HEK293 (cell line): Measurements from ENCODE around the gene PARP1.

ENCODE experiments used
- GLI4 ChIP-seq: fragments of 450-650 bp; formaldehyde crosslinking; IDR thresholded peaks from 2 replicates; pipeline ENCODE4 v1.5.1; 2016; ENCODE audit warnings: missing biosample characterization, missing genetic modification characterization
- SCRT1 ChIP-seq: fragments of 450-650 bp; formaldehyde crosslinking; IDR thresholded peaks from 2 replicates; pipeline ENCODE4 v1.5.1; 2016; ENCODE audit warnings: missing biosample characterization, missing genetic modification characterization, borderline replicate concordance
- ZNF274 ChIP-seq, 2 experiments: fragments of 200-500 bp in 1 of 2; fragments of 450-650 bp in 1 of 2; sonication (Bioruptor generic) in 1 of 2; formaldehyde crosslinking in 1 of 2; IDR thresholded peaks; 2 replicates each; pipeline versions ENCODE4 v1.5.1 to v1.6.1; 2014 to 2016; ENCODE audit warnings: borderline replicate concordance in 1 of 2, inconsistent platforms in 1 of 2, low read length in 1 of 2, missing biosample characterization in 1 of 2, missing genetic modification characterization in 1 of 2
- ZNF416 ChIP-seq: fragments of 450-650 bp; formaldehyde crosslinking; IDR thresholded peaks from 2 replicates; pipeline ENCODE4 v1.5.1; 2016; ENCODE audit warnings: missing biosample characterization, missing genetic modification characterization
- ZNF558 ChIP-seq: fragments of 450-650 bp; formaldehyde crosslinking; IDR thresholded peaks from 2 replicates; pipeline ENCODE4 v1.5.1; 2016; ENCODE audit warnings: missing biosample characterization, missing genetic modification characterization
- ZNF707 ChIP-seq: fragments of 450-650 bp; formaldehyde crosslinking; IDR thresholded peaks from 2 replicates; pipeline ENCODE4 v1.5.1; 2016; ENCODE audit warnings: missing biosample characterization, missing genetic modification characterization
- ZNF830 ChIP-seq: fragments of 450-650 bp; IDR thresholded peaks from 2 replicates; pipeline ENCODE4 v1.5.0; 2018; ENCODE audit warnings: missing biosample characterization, missing genetic modification characterization, low read depth, mild to moderate bottlenecking, moderate library complexity
- TF ChIP-seq, protein P1 (sequence below): fragments of 450-650 bp; formaldehyde crosslinking; IDR thresholded peaks from 2 replicates; pipeline ENCODE4 v1.5.1; 2016; ENCODE audit warnings: missing biosample characterization, missing genetic modification characterization
- TF ChIP-seq, protein P2 (sequence below): fragments of 450-650 bp; formaldehyde crosslinking; IDR thresholded peaks from 2 replicates; pipeline ENCODE4 v1.5.1; 2016; ENCODE audit warnings: missing biosample characterization, missing genetic modification characterization
- TF ChIP-seq, protein P3 (sequence below): fragments of 450-650 bp; formaldehyde crosslinking; IDR thresholded peaks from 2 replicates; pipeline ENCODE4 v1.5.1; 2016; ENCODE audit warnings: missing biosample characterization, missing genetic modification characterization

DNA sequence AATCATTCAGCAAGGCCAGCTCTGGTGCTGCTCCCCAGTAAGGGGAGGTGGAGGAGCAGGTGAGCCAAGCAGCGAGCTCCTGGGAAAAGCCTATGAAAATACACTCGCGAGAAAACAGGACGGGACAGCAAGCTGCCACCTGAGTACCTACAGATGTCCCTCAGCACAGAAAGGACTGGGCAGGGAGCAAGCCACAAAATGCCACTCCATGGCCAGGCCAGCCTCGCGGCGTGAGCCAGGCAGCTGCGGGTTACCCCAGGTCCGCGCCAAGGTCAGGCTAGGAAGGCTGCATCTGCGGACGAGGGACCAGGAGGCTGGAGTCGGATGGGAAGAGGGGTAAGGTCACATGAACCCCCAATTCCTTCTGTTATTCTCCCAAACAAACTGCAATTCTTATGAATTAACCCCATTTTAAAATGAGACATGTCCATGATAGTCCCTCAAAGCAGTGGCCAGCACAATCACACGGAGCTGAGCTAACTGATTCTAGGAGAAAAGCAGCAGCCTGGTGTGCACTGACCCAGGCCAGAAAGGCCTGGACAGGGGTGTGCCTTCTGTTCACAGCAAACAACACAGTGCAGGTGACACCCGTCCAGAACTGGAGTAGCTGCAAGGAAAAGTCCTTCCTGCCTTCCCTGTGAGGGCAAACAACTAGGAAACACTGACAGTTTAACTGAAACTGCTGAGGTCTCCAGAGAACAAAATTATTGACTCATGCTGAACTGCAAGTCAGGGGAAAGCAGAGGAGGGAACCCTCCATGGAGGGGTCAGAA lies 26.5 kb downstream of the PARP1 start:
- TF ChIP-seq ZNF830 (tag by site-specific recombination) (no peak), ZNF274 (IDR thresholded peaks at IDR 0.05; ENCODE audit: low read length) (no peak), ZNF274 (tag by site-specific recombination; IDR thresholded peaks at IDR 0.05; ENCODE audit: borderline replicate concordance) (no peak), GLI4 (no peak), ZNF416 (tag by site-specific recombination) (no peak), SCRT1 (tag by site-specific recombination) (no peak), ZNF558 (tag by site-specific recombination) (no peak), ZNF707 (tag by site-specific recombination) (no peak)
- TF ChIP-seq, protein P1, sequence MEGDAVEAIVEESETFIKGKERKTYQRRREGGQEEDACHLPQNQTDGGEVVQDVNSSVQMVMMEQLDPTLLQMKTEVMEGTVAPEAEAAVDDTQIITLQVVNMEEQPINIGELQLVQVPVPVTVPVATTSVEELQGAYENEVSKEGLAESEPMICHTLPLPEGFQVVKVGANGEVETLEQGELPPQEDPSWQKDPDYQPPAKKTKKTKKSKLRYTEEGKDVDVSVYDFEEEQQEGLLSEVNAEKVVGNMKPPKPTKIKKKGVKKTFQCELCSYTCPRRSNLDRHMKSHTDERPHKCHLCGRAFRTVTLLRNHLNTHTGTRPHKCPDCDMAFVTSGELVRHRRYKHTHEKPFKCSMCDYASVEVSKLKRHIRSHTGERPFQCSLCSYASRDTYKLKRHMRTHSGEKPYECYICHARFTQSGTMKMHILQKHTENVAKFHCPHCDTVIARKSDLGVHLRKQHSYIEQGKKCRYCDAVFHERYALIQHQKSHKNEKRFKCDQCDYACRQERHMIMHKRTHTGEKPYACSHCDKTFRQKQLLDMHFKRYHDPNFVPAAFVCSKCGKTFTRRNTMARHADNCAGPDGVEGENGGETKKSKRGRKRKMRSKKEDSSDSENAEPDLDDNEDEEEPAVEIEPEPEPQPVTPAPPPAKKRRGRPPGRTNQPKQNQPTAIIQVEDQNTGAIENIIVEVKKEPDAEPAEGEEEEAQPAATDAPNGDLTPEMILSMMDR (tag by site-specific recombination), result no peak
- TF ChIP-seq, protein P2, sequence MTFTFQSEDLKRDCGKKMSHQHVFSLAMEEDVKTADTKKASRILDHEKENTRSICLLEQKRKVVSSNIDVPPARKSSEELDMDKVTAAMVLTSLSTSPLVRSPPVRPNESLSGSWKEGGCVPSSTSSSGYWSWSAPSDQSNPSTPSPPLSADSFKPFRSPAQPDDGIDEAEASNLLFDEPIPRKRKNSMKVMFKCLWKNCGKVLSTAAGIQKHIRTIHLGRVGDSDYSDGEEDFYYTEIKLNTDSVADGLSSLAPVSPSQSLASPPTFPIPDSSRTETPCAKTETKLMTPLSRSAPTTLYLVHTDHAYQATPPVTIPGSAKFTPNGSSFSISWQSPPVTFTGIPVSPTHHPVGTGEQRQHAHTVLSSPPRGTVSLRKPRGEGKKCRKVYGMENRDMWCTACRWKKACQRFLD (tag by site-specific recombination), result no peak
- TF ChIP-seq, protein P3, sequence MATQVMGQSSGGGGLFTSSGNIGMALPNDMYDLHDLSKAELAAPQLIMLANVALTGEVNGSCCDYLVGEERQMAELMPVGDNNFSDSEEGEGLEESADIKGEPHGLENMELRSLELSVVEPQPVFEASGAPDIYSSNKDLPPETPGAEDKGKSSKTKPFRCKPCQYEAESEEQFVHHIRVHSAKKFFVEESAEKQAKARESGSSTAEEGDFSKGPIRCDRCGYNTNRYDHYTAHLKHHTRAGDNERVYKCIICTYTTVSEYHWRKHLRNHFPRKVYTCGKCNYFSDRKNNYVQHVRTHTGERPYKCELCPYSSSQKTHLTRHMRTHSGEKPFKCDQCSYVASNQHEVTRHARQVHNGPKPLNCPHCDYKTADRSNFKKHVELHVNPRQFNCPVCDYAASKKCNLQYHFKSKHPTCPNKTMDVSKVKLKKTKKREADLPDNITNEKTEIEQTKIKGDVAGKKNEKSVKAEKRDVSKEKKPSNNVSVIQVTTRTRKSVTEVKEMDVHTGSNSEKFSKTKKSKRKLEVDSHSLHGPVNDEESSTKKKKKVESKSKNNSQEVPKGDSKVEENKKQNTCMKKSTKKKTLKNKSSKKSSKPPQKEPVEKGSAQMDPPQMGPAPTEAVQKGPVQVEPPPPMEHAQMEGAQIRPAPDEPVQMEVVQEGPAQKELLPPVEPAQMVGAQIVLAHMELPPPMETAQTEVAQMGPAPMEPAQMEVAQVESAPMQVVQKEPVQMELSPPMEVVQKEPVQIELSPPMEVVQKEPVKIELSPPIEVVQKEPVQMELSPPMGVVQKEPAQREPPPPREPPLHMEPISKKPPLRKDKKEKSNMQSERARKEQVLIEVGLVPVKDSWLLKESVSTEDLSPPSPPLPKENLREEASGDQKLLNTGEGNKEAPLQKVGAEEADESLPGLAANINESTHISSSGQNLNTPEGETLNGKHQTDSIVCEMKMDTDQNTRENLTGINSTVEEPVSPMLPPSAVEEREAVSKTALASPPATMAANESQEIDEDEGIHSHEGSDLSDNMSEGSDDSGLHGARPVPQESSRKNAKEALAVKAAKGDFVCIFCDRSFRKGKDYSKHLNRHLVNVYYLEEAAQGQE (tag by site-specific recombination), result no peak
